GM19025 (cell line): Measurements from ENCODE around the gene BTF3L4.
"Not testable (repeated sequence)": the region's sequence is repeated elsewhere in the genome, so short reads cannot be mapped to it uniquely, and the experiment has no call there.

Source experiments
- ATAC-seq: cut with Tn5 transposase; IDR thresholded peaks from one replicate; pipeline ENCODE4 v1.9.1; 2021; ENCODE audit warnings: mild to moderate bottlenecking, low read depth, moderate library complexity; ENCODE audit not compliant: unreplicated experiment

The BTF3L4 gene

DNA sequence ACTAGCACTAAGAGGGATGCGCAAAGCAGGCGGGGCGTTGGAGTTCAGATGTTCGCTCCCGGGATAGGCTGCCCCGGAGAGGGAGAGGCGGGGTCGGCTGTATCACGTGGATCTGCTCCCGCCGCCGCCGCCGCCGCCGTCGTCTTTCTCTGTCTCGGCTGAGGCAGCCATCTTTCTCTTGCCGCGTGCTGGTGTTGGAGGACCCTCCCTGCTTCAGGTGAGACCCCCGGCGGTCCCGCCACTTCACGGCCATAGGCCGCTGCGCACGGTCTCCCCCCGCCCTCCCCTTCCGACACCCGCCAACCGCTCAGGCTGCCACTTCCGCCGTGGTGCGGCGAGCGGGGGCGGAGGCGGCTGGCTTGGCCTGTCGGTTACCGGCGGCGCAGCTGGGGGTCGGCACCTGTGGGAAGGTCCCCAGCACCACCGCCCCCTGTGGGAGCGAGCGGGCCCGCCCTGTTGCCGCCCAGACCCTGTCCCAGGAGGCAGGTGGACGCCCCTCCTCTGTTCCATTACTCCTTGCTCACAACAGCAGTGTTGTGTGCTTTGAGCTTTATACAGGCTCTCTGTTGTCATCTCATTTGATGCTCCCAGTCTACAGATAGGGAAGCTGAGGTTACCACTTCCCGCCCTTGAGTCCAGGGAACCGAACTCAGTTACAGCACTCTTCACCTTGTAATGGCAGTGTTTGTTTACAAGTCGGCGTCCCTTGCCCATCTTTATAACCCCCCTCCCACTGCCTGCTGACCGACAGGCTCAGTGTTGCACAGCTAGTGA lies at the start of gene BTF3L4:
BTF3L4 (plus strand) TSS at position 133 of the 774 bp plus-strand sequence. CDS start 3,553 bp downstream, outside the sequence.
- ATAC-seq = peak; percentile 74

DNA sequence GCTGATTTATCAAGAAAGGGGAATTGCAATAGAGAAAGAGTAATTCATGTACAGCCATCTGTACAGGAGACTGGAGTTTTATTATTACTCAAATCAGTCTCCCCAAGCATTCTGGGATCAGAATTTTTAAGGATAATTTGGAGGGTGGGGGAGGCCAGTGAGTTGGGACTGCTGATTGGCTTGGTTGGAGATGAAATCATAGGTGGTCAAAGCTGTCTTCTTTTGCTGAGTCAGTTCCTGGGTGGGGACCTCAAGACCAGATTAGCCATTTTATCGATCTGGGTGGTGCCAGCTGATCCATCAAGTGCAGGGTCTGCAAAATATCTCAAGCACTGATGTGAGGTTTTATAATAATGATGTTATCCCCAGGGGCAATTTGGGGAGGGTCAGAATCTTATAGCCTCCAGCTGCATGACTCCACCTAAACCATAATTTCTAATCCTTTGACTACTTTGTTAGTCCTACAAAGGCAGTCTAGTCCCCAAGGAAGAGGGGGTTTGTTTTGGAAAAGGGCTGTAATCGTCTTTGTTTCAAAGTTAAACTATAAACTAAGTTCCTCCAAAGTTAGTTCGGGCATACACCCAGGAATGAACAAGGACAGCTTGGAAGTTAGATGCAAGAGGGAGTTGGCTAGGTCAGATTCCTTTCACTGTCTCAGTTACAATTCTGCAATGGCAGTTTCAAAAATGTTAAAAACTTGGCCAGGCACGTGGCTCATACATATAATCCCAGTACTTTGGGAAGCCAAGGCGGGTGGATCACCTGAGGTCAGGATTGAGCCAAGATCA lies 48.7 kb upstream of the BTF3L4 start:
- no peak for ATAC-seq

- ATAC-seq = no peak
Observed at GRCh38 chr1:52008071-52008809, 47.9 kb upstream of the BTF3L4 start.

DNA sequence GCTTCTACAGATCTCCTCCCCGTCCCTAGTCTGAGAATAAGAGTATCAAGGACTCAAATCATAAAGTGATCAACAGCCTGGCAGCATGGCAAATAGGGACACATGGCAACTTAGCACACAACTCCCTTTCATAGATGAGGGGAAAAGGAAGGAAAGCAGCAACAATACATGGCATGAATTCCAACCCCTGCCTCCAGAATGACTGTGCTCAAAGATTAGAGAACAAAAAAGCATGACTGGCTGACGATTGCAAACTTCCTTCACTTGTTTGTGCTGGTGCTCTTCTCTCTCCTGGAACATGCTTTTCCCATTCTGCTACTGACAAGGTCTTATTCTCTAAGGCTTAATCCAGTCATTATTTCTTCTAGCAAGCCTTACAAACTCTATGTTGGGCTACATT lies 34.0 kb upstream of the BTF3L4 start:
- ATAC-seq = no peak

- no peak for ATAC-seq
Observed at GRCh38 chr1:52026278-52026677, 29.8 kb upstream of the BTF3L4 start.

DNA sequence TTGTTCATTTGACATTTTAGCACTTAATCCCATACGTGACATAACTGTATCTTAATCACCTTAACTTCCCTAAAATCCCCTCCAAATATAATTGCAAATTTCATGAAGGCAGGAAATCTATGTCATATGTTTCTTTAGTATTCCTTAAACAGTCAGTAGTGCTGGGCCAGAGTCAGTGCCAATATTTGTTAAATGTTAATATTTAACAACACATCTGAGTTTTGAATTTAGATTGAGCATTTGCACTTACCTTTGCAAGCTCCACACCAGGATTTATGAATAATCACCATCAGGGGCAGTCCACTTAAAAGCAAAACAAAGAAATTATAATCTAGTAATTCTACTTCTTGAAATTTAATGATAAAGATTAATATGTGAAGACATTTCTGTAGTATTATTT lies 27.8 kb upstream of the BTF3L4 start:
- no peak for ATAC-seq

DNA sequence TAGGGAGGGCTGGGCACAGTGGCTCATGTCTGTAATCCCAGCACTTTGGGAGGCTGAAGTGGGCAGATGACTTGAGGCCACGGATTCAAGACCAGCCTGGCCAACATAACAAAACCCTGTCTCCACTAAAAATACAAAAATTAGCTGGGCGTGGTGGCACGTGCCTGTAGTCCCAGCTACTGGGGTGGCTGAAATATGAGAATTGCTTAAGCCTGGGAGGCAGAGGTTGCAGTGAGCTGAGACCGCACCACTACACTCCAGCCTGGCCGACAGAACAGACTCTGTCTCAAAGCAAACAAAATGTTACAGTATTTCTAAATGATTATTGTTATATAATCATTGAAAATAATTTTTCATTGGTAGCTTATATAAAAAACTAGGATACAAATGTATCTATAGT lies 27.3 kb upstream of the BTF3L4 start:
- not testable (repeated sequence) for ATAC-seq

- no peak for ATAC-seq
Observed at GRCh38 chr1:52032124-52032784, 23.8 kb upstream of the BTF3L4 start.

DNA sequence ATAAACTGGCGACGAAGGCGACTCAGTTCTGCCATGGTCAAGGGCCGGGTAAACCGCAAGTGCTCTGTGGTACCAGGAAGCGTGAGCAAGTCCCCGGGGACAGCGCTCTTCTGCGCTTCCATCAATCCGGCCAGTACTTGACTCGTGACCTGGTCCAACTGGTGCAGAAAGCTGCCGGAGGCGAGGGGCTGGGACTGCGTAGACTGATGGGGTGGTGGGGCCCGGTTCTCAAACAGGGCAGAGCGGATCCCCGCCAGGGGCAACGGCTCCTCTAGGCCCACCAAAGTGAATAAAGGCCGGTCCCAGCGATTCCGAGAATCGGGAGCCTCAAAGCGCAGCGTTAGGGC lies 23.3 kb upstream of the BTF3L4 start:
- no peak for ATAC-seq

- ATAC-seq = peak; percentile 83
Observed at GRCh38 chr1:52033190-52034049, 22.7 kb upstream of the BTF3L4 start, which contains the start of gene KTI12. Gene KTI12 (minus strand): TSS chr1:52033810. CDS start chr1:52033761, 49 bp downstream.

DNA sequence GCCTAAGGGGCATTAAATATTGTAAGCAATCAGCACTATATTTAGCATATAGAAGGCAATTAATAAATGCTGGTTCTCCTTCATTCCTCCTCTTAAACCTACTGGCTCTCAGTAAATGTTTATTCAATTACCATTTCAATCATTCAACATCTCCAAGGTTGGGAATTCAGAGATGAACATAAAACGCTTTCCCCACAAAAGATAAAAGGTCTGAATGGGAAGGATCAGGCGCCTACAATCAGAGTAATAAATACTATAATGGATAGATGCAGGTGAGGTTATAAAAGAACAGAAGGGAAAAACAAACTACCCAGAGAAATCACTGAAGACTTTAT lies 22.1 kb upstream of the BTF3L4 start:
- no peak for ATAC-seq

DNA sequence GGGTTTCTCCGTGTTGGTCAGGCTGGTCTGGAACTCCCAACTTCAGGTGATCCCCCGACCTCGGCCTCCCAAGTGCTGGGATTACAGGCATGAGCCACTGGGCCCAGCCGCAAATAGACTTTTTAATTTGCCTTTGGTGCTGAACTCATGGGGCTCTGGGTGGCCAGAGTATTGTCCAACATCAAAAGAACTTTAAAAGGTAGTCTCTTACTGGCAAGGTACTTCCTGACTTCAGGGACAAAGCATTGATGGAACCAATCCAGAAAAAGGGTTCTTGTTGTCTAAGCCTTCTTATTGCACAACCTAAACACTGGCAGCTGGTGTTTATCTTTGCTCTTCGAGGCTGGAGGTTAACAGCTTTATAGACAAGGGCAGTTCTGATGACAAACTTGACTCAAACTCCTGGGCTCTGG lies 18.7 kb upstream of the BTF3L4 start:
- ATAC-seq = no peak

- no peak for ATAC-seq
Observed at GRCh38 chr1:52037909-52038308, 18.2 kb upstream of the BTF3L4 start.

DNA sequence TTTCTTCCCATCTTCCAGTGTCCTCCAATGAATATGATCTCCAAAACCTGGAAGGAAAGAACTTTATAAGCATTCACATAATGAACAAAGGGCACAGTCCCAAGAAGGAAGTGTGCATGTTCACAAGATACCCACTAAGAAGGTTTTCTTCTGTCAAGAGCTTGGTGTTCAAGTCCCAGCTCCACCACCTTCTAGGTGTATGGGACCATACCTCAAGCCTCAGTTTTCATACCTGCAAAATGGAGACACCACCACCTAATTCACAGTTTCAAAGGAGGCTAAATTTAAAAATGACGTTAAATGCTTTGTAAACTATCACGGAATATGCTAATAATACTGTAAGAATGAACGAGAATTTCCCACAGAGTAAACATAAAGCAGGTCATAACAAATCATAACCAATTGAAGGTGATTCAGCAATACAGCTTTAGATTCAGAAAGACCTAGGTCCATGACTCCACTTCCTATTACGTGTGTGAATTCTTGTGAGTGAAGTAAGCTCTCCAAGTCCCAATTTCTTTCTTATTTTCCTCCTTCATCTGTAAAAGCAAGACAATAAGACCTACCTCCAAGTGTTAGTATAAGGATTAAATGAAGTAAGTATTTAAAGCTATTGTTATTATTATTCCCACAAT lies 14.4 kb upstream of the BTF3L4 start:
- no peak for ATAC-seq

DNA sequence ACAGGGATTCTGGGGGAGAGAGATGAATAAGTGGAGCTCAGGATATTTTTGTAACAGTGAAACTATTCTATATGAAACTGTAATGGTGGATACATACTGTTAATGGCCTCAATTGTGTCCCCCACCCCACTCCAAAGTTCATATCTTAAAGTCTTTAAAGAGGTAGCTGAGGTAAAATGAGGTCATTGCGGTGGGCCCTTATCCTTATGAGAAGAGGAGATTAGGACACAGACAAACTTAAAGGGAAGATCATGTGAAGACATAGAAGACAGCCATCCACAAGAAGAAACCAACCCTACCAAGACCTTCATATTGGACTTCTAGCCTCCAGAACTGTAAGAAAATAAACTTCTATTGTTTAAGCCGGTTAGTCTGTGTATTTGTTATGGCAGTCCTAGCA lies 10.9 kb upstream of the BTF3L4 start:
- ATAC-seq = no peak

- ATAC-seq = not testable (repeated sequence)
Observed at GRCh38 chr1:52045666-52046195, 10.4 kb upstream of the BTF3L4 start.

- ATAC-seq = not testable (repeated sequence)
Observed at GRCh38 chr1:52049337-52049736, 6.8 kb upstream of the BTF3L4 start.

- ATAC-seq = no peak
Observed at GRCh38 chr1:52053862-52054261, 2.2 kb upstream of the BTF3L4 start.

GRCh38 chr1:52054496-52055065 lies 1.5 kb upstream of the BTF3L4 start:
- no peak for ATAC-seq
